HepG2 (cell line): Measurements from ENCODE around the gene A2ML1. TPM values are rescaled to one million over a fixed set of nuclear protein-coding genes. Genes with fewer than 3 reads are reported as not detected.
A peak's percentile ranks its signal among the peaks of the same experiment; 100 is the strongest.
"Not testable (repeated sequence)": the region's sequence is repeated elsewhere in the genome, so short reads cannot be mapped to it uniquely, and the experiment has no call there.

Experiments used
- ATAC-seq: fragments of 200-7000 bp; cut with Tn5 transposase; 3 replicates; pipeline ENCODE4 v1.9.1; 2020; ENCODE audit warnings: mild to moderate bottlenecking, moderate library complexity
- BruUV-seq: library from RNA; stranded (reverse); fragments of 400-500 nt; replicated peaks from 2 replicates; lab custom pipeline; 2021; lab: Mats Ljungman, UMichigan
- CTCF ChIA-PET: fragments of 300-600 bp; formaldehyde crosslinking; extraction: SDS; loops from one replicate; lab custom pipeline; 2021; ENCODE audit warnings: low total read pairs, inconsistent platforms, low intra/inter-chr PET ratio; lab: Yijun Ruan, JAX
- POLR2A ChIA-PET: fragments of 350-600 bp; sonication (Branson Sonifier 250); formaldehyde crosslinking; loops from one replicate; lab custom pipeline; 2020; ENCODE audit warnings: antibody characterized with exemption, inconsistent platforms; lab: Yijun Ruan, JAX
- DNase-seq: peaks from one replicate; pipeline ENCODE4 v3.0.0-alpha.2; 2015; ENCODE audit warnings: low spot score
- FAIRE-seq: peaks from 3 replicates; lab custom pipeline; 2011; peaks lifted over from hg19 to GRCh38; lab: Jason Lieb, UNC
- H2AFZ ChIP-seq: one replicate; pipeline ENCODE4 v1.6.1; 2011; ENCODE audit warnings: low read length, inconsistent platforms
- H3K27ac ChIP-seq: fragments of 300-600 bp; 3 replicates; pipeline ENCODE4 v1.8.0; 2011; ENCODE audit warnings: mixed run types, mild to moderate bottlenecking, mixed read lengths, low read length, inconsistent platforms; ENCODE audit not compliant: insufficient read depth; ENCODE audit errors: extremely low read length
- H3K27me3 ChIP-seq, 2 experiments: fragments of 200-600 bp in 1 of 2; 2 replicates in 1 of 2; 3 replicates in 1 of 2; pipeline versions ENCODE4 v1.6.0 to v1.8.0; 2011; ENCODE audit warnings: low read length in 2 of 2, mild to moderate bottlenecking in 2 of 2, moderate library complexity in 2 of 2, inconsistent platforms in 1 of 2; ENCODE audit not compliant: insufficient read depth in 2 of 2, control insufficient read depth in 1 of 2
- H3K36me3 ChIP-seq, 2 experiments: fragments of 200-600 bp in 1 of 2; replicated peaks in 1 of 2; 2 replicates in 1 of 2; 3 replicates in 1 of 2; pipeline versions ENCODE4 v1.5.1 to v1.8.0; 2011; ENCODE audit warnings: low read length in 2 of 2, inconsistent platforms in 1 of 2; ENCODE audit not compliant: insufficient read depth in 2 of 2, control insufficient read depth in 1 of 2
- H3K4me1 ChIP-seq: 2 replicates; pipeline ENCODE4 v1.5.1; 2012; ENCODE audit warnings: low read length, inconsistent platforms; ENCODE audit not compliant: insufficient read depth
- H3K4me2 ChIP-seq: 2 replicates; pipeline ENCODE4 v1.6.0; 2011; ENCODE audit warnings: low read depth, low read length, inconsistent platforms
- H3K4me3 ChIP-seq, 3 experiments: fragments of 200-600 bp in 1 of 3; sonication (generic), shearing (Covaris generic) in 1 of 3; replicated peaks in 1 of 3; 2 replicates each; pipeline ENCODE4 v1.5.1; 2011 to 2016; ENCODE audit warnings: low read length in 3 of 3, inconsistent platforms in 2 of 3, low read depth in 2 of 3, mild to moderate bottlenecking in 2 of 3, control low read depth in 1 of 3, mixed read lengths in 1 of 3; ENCODE audit not compliant: insufficient read depth in 1 of 3
- H3K79me2 ChIP-seq: one replicate; pipeline ENCODE4 v1.6.1; 2011; ENCODE audit warnings: low read length, inconsistent platforms; ENCODE audit not compliant: insufficient read depth
- H3K9ac ChIP-seq: 2 replicates; pipeline ENCODE4 v1.6.0; 2011; ENCODE audit warnings: mild to moderate bottlenecking, low read depth, low read length, inconsistent platforms; ENCODE audit not compliant: insufficient read depth
- H3K9me3 ChIP-seq: 2 replicates; pipeline ENCODE4 v1.5.1; 2012; ENCODE audit warnings: mild to moderate bottlenecking, low read length
- H4K20me1 ChIP-seq: 2 replicates; pipeline ENCODE4 v1.6.0; 2011; ENCODE audit warnings: inconsistent platforms, mild to moderate bottlenecking, low read length, moderate library complexity; ENCODE audit not compliant: insufficient read depth
- CEBPB ChIP-seq: IDR thresholded peaks from 2 replicates; pipeline ENCODE4 v1.6.1; 2011; ENCODE audit warnings: low read depth, low read length, improper control_type of control experiment, borderline replicate concordance
- CEBPG ChIP-seq: IDR thresholded peaks from 2 replicates; pipeline ENCODE4 v1.6.1; 2016
- SMC3 ChIP-seq: IDR thresholded peaks from 2 replicates; pipeline ENCODE4 v1.6.1; 2011; ENCODE audit warnings: low read length, improper control_type of control experiment
- STAG1 ChIP-seq: sonication (generic); formaldehyde crosslinking; IDR thresholded peaks from 2 replicates; pipeline ENCODE4 v1.4.0; 2020; ENCODE audit warnings: missing genetic modification reagents
- TBL1XR1 ChIP-seq: fragments of 150-350 bp; IDR thresholded peaks from 2 replicates; pipeline ENCODE4 v1.6.1; 2014; ENCODE audit warnings: borderline replicate concordance, low read length; ENCODE audit not compliant: partially characterized antibody
- WGBS: methylation state at CpG from one replicate; pipeline ENCODE4 v1.1.6; 2017; ENCODE audit warnings: low lambda C conversion rate; 5-methylcytosine and 5-hydroxymethylcytosine counted together
- in situ Hi-C: cut with HindIII; loops from 2 replicates; pipeline ENCODE4 v1.10.0; 2017; ENCODE audit warnings: low pct_unique_long_range_greater_than_20kb; ENCODE audit not compliant: extremely low pct_ligation_motif_present
- intact Hi-C: fragments of 100-400 bp; cut with micrococcal nuclease; formaldehyde crosslinking; loops from one replicate; pipeline ENCODE4 v1.10.0; 2022; ENCODE audit not compliant: unreplicated experiment
- polyA plus RNA-seq, 8 experiments: library from polyadenylated mRNA; depleted of rRNA in 3 of 8; stranded (reverse) in 7 of 8; unstranded in 1 of 8; fragments of >200 nt; fragmentation: Illumina TruSeq in 4 of 8; extraction: Trizol in 4 of 8; gene quantifications; 2 replicates each; pipeline versions ENCODE4 v1.2.1 to v1.2.3, GENCODE V29; 2011 to 2016; ENCODE audit warnings: low read depth in 4 of 8, missing spikeins in 1 of 8, mixed read lengths in 1 of 8; ENCODE audit not compliant: insufficient read depth in 1 of 8
- total RNA-seq, 5 experiments: library from RNA; depleted of rRNA; stranded (reverse); fragments of >200 nt; fragmentation: Illumina TruSeq; extraction: Trizol; gene quantifications; 2 replicates each; pipeline ENCODE4 v1.2.3, GENCODE V29; 2016; ENCODE audit warnings: low read depth in 1 of 5
- TF ChIP-seq, protein P1 (sequence below): sonication (generic); formaldehyde crosslinking; conservative IDR thresholded peaks from 2 replicates; pipeline ENCODE4 v1.4.0; 2020; ENCODE audit warnings: mild to moderate bottlenecking, missing genetic modification reagents, moderate library complexity
- TF ChIP-seq, protein P2 (sequence below): sonication (generic); formaldehyde crosslinking; IDR thresholded peaks from 2 replicates; pipeline ENCODE4 v1.5.0; 2020; ENCODE audit warnings: mild to moderate bottlenecking, missing genetic modification reagents, moderate library complexity

The A2ML1 gene
- total and polyA plus RNA-seq, 2 of the 13 experiments (the other 11 are each of a cell fraction or from before 2014, with no cell fraction given): not detected

DNA sequence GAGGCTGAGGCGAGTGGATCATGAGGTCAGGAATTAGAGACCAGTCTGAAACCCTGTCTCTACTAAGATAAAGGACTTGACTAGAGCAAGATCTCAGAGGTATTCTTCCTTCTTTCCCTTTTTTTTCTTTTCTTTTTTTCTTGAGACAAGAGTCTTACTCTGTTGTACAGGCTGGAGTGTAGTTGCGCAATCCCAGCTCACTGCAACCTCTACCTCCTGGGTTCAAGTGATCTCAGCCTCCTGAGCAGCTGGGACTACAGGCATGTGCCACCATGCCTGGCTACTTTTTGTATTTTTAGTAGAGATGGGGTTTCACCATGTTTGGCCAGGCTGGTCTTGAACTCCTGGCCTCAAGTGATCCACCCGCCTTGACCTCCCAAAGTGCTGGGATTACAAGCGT, 37.0 kb downstream of the A2ML1 start:
- WGBS: 19% methylated on average over 4 of the region's 4 CpGs
- BruUV-seq, CTCF ChIA-PET, H2AFZ ChIP-seq, H3K4me1 ChIP-seq, intact Hi-C loops, H4K20me1 ChIP-seq, H3K36me3 ChIP-seq, H3K79me2 ChIP-seq, H3K27me3 ChIP-seq, H3K9ac ChIP-seq, POLR2A ChIA-PET, H3K4me2 ChIP-seq, FAIRE-seq, H3K9me3 ChIP-seq, in situ Hi-C loops, DNase-seq, H3K4me3 ChIP-seq, ATAC-seq, H3K27ac ChIP-seq: not testable (repeated sequence)
- TF ChIP-seq CEBPG (CRISPR knock-in tag) (peak; percentile 44; the same call in 1 of the 2 replicates), CEBPB (peak; percentile 73)

DNA sequence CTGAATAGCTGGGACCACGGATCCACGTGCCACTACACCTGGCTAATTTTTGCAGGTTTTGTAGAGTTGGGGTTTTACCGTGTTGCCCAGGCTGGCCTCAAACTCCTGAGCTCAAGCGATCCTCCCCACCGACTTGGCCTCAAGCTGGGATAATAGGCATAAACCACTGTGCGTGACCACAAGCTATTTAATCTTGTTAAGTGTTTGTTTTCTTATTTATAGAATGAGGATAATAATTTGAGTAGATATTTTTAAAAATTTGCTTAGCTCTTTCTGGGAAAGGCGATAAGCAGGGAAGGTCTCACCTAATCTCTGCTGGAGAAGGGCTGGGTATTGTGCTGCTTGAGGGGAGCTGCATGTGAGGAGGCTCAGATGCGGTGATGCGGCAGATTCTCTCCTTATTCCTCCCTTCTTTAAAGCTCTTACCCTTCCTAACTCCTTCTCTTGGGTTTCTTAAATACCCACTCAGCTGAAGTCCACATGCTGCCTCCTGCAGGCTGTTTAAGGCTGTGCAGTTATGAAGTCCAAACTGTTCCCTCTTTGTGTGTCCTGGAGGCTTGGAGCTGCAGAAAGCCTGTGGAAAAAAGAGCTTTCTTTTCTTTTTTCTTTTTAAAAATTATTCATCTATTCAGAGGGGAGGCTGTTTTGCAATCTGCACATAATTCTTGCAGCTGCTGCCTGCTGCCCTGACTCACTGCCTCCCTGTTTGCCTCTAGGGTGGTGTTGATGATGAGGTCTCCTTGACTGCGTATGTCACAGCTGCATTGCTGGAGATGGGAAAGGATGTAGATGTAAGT, 37.9 kb downstream of the A2ML1 start:
- Histone ChIP-seq H3K4me2 (no peak overlapping the region), H4K20me1 (no peaks in the 10 kb centered on the region), H3K36me3 (no peaks in the 10 kb centered on the region), H3K79me2 (no peaks in the 10 kb centered on the region), H3K4me1 (no peaks in the 10 kb centered on the region), H3K9ac (no peak overlapping the region), H3K27ac (no peak overlapping the region), H3K9me3 (no peaks in the 10 kb centered on the region), H2AFZ (no peak overlapping the region), H3K27me3 (peaks cover 0 to 2% of the 10 kb centered on the region in 2 experiments; a peak in 2 of 5 replicates), H3K4me3 (no peak overlapping the region)
- FAIRE-seq (peak; percentile 23), DNase-seq (peak; percentile 37), ATAC-seq (peak; percentile 64)
- ChIA-PET CTCF (no interaction called here), POLR2A (no interaction called here)
- intact Hi-C loops: no loop called here
- 35% methylated on average over 10 of the region's 10 CpGs for WGBS
- no TSS peak for BruUV-seq
- in situ Hi-C loops: no loop called here
- TF ChIP-seq TBL1XR1 (no peak), SMC3 (peak; percentile 38; the same call in 1 of the 2 replicates), STAG1 (CRISPR knock-in tag) (peak; percentile 32)
- TF ChIP-seq, protein P1, sequence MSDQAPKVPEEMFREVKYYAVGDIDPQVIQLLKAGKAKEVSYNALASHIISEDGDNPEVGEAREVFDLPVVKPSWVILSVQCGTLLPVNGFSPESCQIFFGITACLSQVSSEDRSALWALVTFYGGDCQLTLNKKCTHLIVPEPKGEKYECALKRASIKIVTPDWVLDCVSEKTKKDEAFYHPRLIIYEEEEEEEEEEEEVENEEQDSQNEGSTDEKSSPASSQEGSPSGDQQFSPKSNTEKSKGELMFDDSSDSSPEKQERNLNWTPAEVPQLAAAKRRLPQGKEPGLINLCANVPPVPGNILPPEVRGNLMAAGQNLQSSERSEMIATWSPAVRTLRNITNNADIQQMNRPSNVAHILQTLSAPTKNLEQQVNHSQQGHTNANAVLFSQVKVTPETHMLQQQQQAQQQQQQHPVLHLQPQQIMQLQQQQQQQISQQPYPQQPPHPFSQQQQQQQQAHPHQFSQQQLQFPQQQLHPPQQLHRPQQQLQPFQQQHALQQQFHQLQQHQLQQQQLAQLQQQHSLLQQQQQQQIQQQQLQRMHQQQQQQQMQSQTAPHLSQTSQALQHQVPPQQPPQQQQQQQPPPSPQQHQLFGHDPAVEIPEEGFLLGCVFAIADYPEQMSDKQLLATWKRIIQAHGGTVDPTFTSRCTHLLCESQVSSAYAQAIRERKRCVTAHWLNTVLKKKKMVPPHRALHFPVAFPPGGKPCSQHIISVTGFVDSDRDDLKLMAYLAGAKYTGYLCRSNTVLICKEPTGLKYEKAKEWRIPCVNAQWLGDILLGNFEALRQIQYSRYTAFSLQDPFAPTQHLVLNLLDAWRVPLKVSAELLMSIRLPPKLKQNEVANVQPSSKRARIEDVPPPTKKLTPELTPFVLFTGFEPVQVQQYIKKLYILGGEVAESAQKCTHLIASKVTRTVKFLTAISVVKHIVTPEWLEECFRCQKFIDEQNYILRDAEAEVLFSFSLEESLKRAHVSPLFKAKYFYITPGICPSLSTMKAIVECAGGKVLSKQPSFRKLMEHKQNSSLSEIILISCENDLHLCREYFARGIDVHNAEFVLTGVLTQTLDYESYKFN (CRISPR knock-in tag): no peak
- TF ChIP-seq, protein P2, sequence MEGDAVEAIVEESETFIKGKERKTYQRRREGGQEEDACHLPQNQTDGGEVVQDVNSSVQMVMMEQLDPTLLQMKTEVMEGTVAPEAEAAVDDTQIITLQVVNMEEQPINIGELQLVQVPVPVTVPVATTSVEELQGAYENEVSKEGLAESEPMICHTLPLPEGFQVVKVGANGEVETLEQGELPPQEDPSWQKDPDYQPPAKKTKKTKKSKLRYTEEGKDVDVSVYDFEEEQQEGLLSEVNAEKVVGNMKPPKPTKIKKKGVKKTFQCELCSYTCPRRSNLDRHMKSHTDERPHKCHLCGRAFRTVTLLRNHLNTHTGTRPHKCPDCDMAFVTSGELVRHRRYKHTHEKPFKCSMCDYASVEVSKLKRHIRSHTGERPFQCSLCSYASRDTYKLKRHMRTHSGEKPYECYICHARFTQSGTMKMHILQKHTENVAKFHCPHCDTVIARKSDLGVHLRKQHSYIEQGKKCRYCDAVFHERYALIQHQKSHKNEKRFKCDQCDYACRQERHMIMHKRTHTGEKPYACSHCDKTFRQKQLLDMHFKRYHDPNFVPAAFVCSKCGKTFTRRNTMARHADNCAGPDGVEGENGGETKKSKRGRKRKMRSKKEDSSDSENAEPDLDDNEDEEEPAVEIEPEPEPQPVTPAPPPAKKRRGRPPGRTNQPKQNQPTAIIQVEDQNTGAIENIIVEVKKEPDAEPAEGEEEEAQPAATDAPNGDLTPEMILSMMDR (CRISPR knock-in tag): peak; percentile 52
